ENCODE data around the gene SSU72. TPM values are rescaled to one million over a fixed set of nuclear protein-coding genes. Genes with fewer than 3 reads are reported as not detected.

The SSU72 gene
- 92.1 TPM for polyA plus RNA-seq (ENCODE audit: insufficient read length)

GRCh38 chr1:1574721-1575537 lies at the start of gene SSU72:
Gene SSU72, minus strand, starts transcription at chr1:1574863. Its CDS starts 306 bp downstream, at chr1:1574557.
- DNase-seq: peak; percentile 95

- DNase-seq: no peak
Measured at GRCh38 chr1:1623631-1624442, 49.2 kb upstream of the SSU72 start.

DNA sequence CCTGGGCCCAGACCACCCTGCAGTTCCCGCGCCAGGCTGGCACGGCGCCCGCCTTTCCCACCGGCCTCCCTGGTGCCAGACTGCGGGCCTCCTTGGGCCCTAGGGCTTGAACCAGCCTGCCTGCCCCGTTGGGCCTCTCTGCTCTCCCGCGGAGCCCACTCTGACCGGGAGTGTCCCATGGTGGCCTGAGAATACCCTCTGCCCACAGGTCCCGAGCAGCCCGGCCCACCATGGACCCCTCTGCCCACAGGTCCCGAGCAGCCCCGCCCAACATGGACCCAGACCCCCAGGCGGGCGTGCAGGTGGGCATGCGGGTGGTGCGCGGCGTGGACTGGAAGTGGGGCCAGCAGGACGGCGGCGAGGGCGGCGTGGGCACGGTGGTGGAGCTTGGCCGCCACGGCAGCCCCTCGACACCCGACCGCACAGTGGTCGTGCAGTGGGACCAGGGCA lies 48.5 kb upstream of the SSU72 start:
- no peak for DNase-seq

GRCh38 chr1:1622788-1623094 lies 48.1 kb upstream of the SSU72 start:
- DNase-seq: no peak

- no peak for DNase-seq
Measured at GRCh38 chr1:1622010-1622787, 47.5 kb upstream of the SSU72 start.

DNA sequence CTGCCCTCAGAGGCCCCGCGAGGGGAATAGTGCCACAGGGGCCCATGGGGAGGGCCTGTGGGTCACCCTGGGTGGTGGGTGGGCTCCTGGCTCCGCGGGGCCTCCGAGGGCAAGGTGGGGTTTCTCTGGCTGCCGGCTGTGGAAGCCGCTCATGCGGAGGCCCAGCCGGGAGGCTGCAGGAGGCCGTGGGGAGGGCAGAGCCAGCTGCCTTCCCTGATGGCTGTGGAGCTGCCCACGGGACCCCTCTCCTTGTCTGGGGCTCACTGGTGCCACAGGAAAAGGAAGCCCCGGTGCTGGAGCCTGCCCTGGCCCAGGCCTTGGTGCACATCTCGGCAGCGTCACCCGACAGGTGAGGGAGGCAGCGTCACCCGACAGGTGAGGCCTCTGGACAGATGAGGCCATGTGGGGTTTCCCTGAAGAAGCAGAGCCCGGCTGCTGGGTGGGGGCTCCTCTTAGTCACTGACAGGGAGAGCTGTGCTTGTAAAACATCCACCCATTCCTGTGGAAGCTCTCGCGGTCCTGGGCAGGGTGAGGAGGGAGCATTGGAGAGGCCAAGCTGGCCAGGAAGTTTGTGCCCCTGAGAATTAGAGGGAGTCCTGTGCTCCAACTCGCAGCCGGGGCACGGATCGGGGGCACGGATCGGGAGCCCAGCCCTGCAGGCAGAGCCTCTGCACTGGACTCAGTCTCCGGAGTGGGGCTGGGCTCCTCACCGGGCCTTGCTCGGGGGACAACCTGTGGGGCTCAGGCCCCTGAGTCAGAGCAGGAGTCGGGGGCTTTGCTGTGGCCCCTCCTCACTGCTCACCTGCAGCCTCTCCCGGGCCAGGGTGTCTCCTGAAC lies 46.7 kb upstream of the SSU72 start:
- DNase-seq: no peak

DNA sequence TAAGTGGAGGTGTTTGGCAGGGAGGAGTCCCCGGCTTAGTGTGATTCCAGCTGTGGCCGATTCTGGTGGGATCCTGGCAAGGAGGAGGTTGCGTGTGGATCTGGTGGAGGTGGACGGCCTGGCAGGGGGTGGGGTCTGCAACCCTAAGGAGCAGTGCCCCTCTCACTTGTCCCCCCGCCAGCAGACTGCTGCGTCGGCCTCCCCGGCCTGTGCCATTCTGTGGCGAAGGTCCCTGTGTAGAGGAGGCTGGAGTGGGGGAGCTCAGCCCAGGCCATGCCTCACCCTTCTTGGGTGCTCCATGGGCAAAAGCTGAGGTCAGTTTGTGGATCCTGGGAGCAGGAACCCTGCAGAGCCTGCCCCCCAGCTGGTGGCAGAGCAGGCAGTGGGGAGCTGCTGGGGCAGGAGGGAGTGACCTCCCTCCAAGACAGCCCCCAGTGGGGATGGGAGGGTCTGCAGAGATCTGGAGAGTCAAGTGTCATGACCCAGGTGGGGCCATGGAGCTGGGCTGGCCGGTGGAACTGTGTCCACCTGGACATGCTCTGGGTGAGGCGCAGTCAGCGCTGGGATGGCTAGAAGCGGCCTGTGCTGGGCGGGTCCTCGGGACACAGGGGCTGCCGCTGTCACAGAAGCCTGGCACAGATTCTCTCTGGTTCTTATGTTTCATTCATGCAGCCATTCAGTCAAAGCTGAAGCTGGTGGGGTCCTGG lies 45.9 kb upstream of the SSU72 start:
- DNase-seq: no peak

- DNase-seq: no peak
Measured at GRCh38 chr1:1619917-1620361, 45.3 kb upstream of the SSU72 start.

- no peak for DNase-seq
Measured at GRCh38 chr1:1618396-1619068, 43.9 kb upstream of the SSU72 start.

GRCh38 chr1:1617925-1618324 lies 43.3 kb upstream of the SSU72 start:
- no peak for DNase-seq

- DNase-seq: no peak
Measured at GRCh38 chr1:1617516-1617915, 42.9 kb upstream of the SSU72 start.

DNA sequence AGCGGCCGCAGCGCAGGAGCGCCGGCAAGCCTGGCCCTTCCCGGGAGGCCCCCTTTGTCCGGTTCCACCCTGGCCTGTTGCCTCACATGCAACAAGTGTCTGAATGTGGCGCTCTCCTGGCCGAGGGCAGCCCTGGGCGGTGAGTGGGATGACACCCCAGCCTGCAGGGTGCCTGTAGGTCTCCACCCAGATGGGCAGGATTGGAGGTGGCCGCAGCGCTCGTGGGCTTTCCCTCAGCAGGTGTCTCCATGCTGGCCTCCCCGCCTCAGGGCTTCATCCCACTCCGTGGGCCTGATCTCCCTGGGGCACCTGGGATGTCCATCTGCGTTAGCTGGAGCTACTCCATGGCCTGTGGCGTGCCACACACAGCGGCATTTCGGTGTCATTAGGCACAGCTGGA lies 42.2 kb upstream of the SSU72 start:
- no peak for DNase-seq

GRCh38 chr1:1616045-1616790 lies 41.6 kb upstream of the SSU72 start:
- no peak for DNase-seq

DNA sequence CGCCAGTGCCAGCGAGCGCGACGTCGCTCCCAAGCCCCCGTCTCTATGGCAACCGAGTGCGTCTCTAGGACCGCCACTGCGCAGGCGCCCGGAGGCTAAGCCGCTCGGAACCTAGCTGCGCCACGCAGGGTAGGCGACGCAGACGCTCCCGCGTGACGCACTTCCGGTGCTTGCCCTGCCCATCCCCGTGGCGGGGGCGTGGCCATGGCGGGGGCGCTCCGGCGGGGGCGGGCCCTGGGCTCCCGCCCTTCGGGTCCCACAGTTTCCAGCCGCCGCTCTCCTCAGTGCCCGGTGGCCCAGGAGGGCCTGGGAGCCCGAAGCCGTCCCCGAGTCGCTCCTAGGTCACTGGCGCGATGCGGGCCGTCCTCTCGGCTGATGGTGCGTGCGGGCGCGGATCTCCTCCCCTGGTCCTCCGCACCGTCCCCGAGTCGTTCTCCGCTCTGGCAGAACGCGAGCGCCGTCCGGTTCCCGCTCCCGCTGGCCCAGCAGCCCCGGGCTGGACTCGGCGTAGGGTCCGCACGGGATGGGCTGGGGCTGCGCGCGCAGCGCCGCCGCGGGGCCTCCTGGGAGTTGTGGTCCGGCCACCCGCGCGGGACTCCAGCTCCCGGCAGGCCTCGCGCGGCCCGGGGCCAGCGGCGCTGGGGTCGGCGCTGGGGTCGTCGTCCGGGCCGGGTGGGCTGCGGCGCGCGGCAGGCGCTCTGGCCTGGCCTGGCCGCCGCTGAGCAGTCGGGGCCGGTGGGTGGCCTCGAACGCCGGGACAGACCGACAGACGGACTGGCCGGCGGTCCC lies 40.8 kb upstream of the SSU72 start, which contains the start of gene MIB2:
TSS of gene MIB2 (plus strand) at position 245 of the 789 bp plus-strand sequence. CDS start 7,953 bp downstream, outside the sequence.
- peak; percentile 96 for DNase-seq

DNA sequence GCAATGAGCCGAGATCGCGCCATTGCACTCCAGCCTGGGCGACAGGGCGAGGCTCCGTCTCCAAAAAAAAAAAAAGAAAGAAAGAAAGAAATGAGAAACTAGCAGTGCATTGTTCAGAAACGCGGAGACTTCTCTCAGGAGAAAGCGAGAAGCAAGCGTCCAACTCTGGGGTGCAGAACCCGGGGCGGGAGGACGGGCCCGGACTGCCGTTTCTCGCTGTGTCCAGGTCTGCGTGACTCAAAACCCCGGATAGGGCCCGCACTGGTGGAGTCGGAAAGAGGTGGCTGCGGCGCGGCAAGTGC lies 40.2 kb upstream of the SSU72 start:
- no peak for DNase-seq

GRCh38 chr1:1614204-1614953 lies 39.7 kb upstream of the SSU72 start:
- no peak for DNase-seq

GRCh38 chr1:1613509-1614082 lies 38.9 kb upstream of the SSU72 start:
- DNase-seq: no peak

DNA sequence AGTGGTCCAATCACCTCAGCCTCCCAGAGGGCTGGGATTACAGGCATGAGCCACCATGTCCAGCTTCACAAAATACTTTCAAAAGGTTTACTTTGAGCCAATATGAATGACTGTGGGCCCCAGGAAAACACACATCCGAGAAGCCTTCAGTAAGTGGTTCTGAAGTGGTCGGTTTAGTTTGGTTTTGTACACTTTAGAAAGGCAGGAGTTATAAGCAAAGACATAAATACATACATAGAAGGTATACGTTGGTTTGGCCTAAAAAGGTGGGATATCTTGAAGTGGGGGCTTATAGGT lies 37.4 kb upstream of the SSU72 start:
- DNase-seq: no peak
